HG03060 (cell line): Measurements from ENCODE around the gene DNAJC6.
"Not testable (repeated sequence)": the region's sequence is repeated elsewhere in the genome, so short reads cannot be mapped to it uniquely, and the experiment has no call there.

Source experiments
- ATAC-seq: cut with Tn5 transposase; IDR thresholded peaks from one replicate; pipeline ENCODE4 v1.9.1; 2021; ENCODE audit warnings: low read depth, moderate number of reproducible peaks; ENCODE audit not compliant: unreplicated experiment

Gene DNAJC6

GRCh38 chr1:65355031-65355712, 45.8 kb downstream of the DNAJC6 start:
- ATAC-seq, result no peak

GRCh38 chr1:65357291-65357960, 48.1 kb downstream of the DNAJC6 start:
- ATAC-seq, result no peak

- ATAC-seq, result no peak
These were observed 50.5 kb downstream of the DNAJC6 start for GRCh38 chr1:65359888-65360287.

DNA sequence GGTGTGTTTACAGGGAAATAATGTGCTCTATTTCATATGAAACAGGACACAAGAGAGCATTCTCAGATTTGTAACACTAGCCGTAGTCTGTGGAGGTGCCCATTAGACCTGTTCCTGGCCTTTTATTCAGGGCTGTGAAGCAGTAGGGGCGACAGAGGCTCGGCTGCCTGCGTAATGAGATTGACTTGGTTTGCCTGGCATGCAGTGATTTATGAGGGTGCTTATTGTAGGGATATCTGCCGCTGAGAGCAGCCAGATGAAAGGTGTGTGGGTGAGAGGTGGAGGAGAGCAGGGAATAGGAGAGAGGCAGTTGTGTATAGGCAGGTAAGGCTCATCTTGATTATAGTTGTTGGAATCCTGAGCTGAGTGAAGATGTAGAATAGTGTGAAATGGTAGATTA, 51.3 kb downstream of the DNAJC6 start:
- ATAC-seq, result no peak

DNA sequence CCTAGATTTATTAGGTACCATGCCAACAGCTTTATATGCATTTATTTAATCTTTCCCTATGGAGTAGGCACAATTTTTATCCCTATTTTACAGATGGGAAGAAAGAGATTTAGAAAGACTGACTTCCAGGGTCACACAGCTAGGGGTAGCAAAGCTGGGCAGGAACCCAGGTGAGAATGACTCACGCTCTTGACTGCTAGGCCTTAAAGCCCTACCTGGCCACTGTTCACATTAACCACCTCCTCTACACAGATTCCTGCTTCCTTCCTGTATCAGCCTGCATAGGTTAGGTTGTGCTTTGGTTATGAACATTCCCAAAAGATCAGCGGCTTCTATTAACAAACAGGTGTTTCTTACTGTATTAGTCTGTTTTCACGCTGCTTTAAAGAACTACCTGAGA, 53.2 kb downstream of the DNAJC6 start:
- no peak for ATAC-seq

DNA sequence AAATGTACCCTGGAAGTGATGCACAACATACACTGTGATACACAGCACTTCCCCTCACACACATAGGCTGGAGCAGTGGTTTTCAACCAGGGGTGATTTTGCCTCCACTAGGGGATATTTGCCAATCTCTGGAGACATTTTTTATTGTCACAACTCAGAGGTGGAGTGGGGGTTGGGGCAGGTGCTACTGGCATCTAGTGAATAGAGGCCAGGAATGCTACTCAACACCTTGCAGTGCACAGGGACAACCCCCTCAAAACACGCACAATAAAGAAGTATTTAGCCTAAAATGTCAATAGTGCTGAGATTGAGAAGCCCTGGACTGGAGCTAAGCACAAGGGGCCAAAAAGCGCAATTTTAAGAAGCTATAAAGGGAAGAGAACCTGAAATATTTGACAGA, 54.1 kb downstream of the DNAJC6 start:
- ATAC-seq, result no peak

GRCh38 chr1:65368403-65368802, 59.1 kb downstream of the DNAJC6 start:
- no peak for ATAC-seq

DNA sequence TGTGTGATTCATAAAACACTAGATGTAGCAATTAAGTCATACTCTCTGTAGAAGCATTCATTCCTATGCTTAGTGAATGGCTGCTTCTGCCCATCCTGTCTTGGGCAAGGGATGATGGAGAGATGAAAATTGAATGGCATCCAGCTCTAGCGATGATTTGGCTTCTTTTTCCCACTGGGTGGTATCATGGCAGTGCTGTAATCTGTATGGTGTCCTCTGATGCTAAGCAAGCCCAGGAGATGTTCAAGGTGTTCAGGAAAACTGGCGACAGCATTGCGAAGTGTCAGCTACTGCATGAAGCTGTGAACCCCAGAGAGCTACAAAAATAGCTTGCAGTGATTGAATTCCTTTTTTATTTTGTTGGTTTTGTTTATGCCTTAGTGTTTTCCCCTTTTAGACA, 62.2 kb downstream of the DNAJC6 start:
- ATAC-seq, result no peak

DNA sequence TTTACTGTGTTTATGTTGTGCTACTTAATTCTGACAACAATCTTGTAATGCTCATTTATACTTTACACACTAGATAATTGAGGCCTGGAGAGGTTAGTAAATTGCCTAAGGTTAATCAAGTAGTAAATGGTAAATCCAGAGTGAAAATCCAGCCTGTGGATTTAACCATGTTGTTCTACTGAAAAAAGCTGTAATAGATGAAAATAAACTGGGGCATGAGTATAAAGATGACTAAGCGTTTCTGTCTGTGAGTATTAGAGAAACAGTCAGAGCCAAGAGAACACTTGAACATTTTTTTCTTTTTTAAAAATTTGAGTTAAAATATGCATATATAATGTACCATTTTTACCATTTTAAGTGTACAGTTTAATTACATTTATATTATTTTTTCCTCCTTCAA, 63.2 kb downstream of the DNAJC6 start:
- ATAC-seq, result no peak

GRCh38 chr1:65377496-65378246, 68.3 kb downstream of the DNAJC6 start:
- ATAC-seq, result no peak

DNA sequence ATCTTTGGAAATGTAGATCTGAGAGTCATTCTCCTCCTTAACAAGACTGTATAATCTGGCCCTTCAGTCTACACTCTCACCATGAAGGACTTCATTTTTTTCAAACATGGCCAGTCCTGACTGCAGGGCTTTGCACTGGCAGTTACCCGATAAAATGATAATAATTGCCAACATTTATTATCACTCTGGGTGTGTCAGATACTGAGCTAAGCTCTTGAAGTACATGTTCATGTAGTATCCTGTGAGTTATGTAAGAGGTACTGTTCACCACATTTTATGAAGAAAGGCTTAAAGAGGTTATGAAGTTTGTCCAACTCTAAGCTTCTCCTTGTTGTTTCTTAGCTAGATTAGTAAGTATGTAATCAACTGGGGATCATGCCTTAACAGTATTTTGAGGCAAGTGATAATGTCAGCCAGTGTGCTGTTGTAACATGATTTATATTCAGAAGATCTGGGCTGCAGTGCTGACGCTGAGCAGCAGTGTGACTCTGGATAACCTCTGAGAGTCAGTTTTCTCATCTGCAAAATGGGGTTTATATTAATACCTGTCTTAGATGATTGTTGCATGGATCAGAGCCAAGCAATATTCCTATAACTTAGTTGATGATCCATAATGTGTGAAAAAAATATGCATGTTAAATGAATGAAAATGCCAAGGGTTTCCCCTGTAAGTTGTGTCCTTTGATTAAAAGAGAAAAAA, 69.1 kb downstream of the DNAJC6 start:
- ATAC-seq, result no peak

- ATAC-seq, result not testable (repeated sequence)
These were observed 75.1 kb downstream of the DNAJC6 start for GRCh38 chr1:65384426-65384825.

DNA sequence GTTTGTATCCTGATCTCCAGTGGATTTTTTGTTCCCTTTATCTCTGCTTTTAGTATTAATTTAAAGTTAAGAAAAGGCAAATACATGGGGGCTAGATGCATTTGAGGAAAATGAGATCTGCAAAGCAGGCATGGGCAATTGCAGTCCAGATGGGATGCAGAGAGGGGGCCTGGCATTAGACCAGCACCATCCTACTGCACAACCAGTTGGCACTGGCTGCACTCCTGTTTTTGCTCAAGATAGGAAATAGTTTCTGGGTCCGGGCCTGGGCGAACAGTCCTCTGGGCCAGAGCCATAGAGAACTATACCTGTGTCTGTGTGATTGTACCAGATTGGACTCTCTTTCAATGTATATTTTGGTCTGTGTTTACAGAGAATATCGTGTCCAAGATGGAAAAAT, 77.1 kb downstream of the DNAJC6 start:
- no peak for ATAC-seq

DNA sequence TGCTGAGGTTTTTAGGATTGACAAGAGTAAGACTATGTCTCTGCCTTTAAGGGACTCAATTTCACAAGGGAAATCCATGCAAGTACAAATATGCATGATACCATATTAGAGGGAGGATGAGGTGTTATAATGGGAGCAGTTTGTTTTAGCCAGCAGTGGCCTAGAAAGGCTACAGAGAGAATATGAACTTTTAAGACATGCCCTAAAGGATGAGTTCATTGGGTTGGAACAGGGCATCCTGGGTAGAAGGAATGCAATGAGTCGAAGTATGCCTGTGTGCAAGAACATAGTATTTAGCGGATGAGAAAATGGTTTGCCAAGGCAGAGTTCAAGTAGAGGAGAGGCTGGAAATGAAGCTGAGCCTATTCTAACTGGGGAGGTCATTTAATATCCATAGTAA, 78.5 kb downstream of the DNAJC6 start:
- no peak for ATAC-seq

DNA sequence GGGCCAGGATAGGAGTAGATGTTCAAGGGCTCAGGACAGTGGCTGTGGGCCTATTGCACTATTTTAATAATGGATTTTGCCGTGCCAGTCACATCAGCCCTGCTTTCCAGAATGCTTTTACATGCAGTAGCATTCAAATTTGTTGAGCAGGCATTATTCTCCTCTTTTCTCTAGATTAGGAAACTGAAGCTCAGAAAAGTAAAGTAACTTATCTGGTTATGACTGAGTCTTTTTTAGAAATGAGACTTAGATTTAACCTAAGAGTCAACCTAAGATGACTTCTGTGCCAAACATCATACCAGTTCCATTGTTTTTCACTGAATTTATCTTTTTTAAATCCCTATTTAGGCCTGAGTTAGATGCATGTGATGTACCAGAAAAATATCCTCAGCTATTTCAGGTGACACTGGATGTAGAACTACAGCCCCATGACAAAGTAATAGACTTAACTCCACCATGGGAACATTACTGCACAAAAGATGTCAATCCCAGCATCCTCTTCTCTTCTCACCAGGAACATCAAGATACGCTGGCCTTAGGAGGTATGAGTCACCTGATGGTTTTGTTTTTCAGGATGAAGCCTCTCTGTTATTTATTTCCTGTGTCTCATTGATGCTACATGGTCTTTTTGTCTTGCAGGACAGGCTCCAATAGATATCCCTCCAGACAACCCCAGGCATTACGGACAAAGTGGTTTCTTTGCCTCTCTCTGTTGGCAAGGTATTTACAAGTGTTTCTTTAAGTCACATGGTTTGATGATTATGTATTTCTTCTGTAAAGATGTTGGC, 79.8 kb downstream of the DNAJC6 start:
- no peak for ATAC-seq

DNA sequence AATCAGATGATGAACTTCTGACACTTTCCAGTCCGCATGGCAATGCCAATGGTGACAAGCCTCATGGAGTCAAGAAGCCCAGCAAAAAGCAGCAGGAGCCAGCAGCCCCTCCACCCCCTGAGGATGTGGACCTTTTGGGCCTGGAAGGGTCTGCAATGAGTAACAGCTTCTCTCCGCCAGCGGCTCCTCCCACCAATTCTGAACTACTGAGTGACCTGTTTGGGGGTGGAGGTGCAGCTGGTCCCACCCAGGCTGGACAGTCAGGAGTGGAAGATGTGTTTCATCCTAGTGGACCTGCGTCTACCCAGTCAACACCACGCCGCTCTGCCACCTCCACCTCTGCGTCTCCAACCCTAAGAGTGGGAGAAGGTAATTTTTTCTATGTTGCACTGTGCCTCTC, 83.2 kb downstream of the DNAJC6 start:
- no peak for ATAC-seq

DNA sequence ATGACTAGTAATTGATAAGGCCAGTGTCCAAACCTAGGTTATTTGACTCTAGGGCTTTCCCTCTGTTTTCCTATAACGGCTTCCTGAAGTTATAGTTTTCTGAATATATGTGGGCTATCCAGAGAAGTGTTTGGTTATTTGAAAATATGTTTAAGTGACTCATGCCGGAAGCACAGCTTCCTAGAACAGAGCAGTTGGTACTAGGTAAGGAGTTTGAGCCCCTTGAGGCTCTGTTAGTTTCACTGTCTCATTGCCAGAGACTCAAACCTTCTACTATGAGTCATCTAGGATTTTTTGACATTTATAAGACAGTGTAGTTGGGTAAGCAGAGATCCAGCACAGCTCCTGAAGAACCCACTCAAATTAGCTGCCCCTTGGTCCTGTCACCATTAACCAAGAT, 84.0 kb downstream of the DNAJC6 start:
- ATAC-seq, result peak; percentile 94

- ATAC-seq, result no peak
These were observed 84.6 kb downstream of the DNAJC6 start for GRCh38 chr1:65393928-65394327.

DNA sequence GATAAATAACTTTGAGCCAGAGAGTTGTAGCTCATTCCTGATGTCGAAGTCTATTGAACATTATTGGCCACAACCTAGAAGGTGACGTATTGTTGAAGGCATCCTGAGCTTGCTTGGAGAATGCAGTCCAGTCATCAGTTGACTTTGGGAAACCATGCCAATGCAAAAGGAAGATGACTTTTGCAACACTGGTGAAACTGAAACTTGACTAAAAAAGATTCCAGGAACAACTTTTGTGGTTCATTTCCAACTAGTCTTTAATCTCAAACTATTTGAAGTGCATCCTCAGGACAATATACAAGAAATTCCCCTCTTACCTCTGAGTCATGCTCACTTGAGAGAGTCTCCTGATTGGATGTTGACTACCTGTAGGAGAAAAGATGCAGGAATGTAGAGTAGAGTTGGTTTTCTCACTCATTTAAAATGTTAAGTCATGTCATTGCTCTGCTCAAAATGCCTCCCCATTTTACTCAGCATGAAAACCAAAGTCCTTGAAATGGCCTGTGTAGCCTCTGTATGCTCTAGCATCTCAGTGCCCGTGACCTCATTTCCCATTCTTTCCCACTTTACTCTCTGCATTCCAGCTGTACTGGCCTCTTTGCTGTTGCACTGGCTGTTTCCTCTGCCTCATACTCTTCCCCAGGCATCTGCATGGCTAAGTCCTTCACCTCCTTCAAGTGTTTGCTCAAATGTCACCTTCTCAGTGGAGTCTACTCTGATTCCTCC, 86.7 kb downstream of the DNAJC6 start:
- no peak for ATAC-seq

DNA sequence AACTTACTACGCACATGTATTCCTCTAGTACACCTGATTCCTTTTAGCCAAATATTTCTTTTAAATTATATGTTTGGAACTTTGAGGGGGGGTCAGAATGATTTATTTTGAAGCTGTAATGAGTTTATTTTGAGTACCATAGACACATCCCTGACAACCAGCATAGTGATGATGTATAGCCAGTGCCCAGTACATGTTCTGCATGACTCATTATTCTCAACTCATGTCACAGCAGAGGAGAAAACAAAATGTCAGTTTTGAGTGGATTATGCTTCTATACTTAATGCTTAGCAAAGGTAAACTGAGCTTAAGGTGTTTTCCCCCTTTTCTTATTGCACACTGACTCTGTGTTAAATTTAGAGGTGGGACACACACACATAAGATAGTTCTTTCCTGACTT, 88.7 kb downstream of the DNAJC6 start:
- no peak for ATAC-seq
